HepG2 (cell line): Measurements from ENCODE around the gene ITIH2. TPM values are rescaled to one million over a fixed set of nuclear protein-coding genes. Genes with fewer than 3 reads are reported as not detected.

ENCODE experiments used
- ADNP ChIP-seq: sonication (generic); formaldehyde crosslinking; IDR thresholded peaks from 2 replicates; pipeline ENCODE4 v1.4.0; 2020; ENCODE audit warnings: missing genetic modification reagents
- DNMT3B ChIP-seq: conservative IDR thresholded peaks from 2 replicates; pipeline ENCODE4 v1.6.1; 2016; ENCODE audit warnings: missing biosample characterization, control low read depth
- FOXA3 ChIP-seq: IDR thresholded peaks from 2 replicates; pipeline ENCODE4 v1.6.1; 2016; ENCODE audit warnings: missing genetic modification reagents, missing compliant biosample characterization
- NCOA1 ChIP-seq: sonication (generic); formaldehyde crosslinking; IDR thresholded peaks from 2 replicates; pipeline ENCODE4 v1.9.0; 2021; ENCODE audit warnings: missing genetic modification reagents
- ONECUT2 ChIP-seq: sonication (generic); formaldehyde crosslinking; IDR thresholded peaks from 2 replicates; pipeline ENCODE4 v1.4.0; 2020; ENCODE audit warnings: missing genetic modification reagents
- SOX5 ChIP-seq: IDR thresholded peaks from 2 replicates; pipeline ENCODE4 v1.6.1; 2016; ENCODE audit warnings: borderline replicate concordance
- YEATS2 ChIP-seq: sonication (generic); formaldehyde crosslinking; IDR thresholded peaks from 2 replicates; pipeline ENCODE4 v1.4.0; 2020; ENCODE audit warnings: missing genetic modification reagents, borderline replicate concordance
- ZNF256 ChIP-seq: sonication (generic); formaldehyde crosslinking; conservative IDR thresholded peaks from 2 replicates; pipeline ENCODE4 v1.4.0; 2020; ENCODE audit warnings: missing genetic modification reagents
- ZNF556 ChIP-seq: sonication (generic); formaldehyde crosslinking; IDR thresholded peaks from 2 replicates; pipeline ENCODE4 v1.4.0; 2020; ENCODE audit warnings: mild to moderate bottlenecking, missing genetic modification reagents, borderline replicate concordance
- ZNF614 ChIP-seq: IDR thresholded peaks from 2 replicates; pipeline ENCODE4 v1.6.1; 2018; ENCODE audit warnings: missing biosample characterization, missing genetic modification reagents, inconsistent platforms, borderline replicate concordance
- ZNF883 ChIP-seq: sonication (generic); formaldehyde crosslinking; IDR thresholded peaks from 2 replicates; pipeline ENCODE4 v1.5.1; 2020; ENCODE audit warnings: mild to moderate bottlenecking, missing genetic modification reagents; ENCODE audit errors: not compliant biosample characterization
- polyA plus RNA-seq, 8 experiments: library from polyadenylated mRNA; depleted of rRNA in 3 of 8; stranded (reverse) in 7 of 8; unstranded in 1 of 8; fragments of >200 nt; fragmentation: Illumina TruSeq in 4 of 8; extraction: Trizol in 4 of 8; gene quantifications; 2 replicates each; pipeline versions ENCODE4 v1.2.1 to v1.2.3, GENCODE V29; 2011 to 2016; ENCODE audit warnings: low read depth in 4 of 8, missing spikeins in 1 of 8, mixed read lengths in 1 of 8; ENCODE audit not compliant: insufficient read depth in 1 of 8
- total RNA-seq, 5 experiments: library from RNA; depleted of rRNA; stranded (reverse); fragments of >200 nt; fragmentation: Illumina TruSeq; extraction: Trizol; gene quantifications; 2 replicates each; pipeline ENCODE4 v1.2.3, GENCODE V29; 2016; ENCODE audit warnings: low read depth in 1 of 5
- TF ChIP-seq, protein P1 (sequence below): IDR thresholded peaks from 2 replicates; pipeline ENCODE4 v1.6.1; 2016; ENCODE audit warnings: low read depth
- TF ChIP-seq, protein P2 (sequence below): IDR thresholded peaks from 2 replicates; pipeline ENCODE4 v1.6.1; 2012; ENCODE audit warnings: inconsistent platforms
- TF ChIP-seq, protein P3 (sequence below): sonication (generic); formaldehyde crosslinking; IDR thresholded peaks from 2 replicates; pipeline ENCODE4 v1.9.0; 2021; ENCODE audit warnings: missing genetic modification reagents, mild to moderate bottlenecking, borderline replicate concordance
- TF ChIP-seq, protein P4 (sequence below): sonication (generic); formaldehyde crosslinking; IDR thresholded peaks from 2 replicates; pipeline ENCODE4 v1.5.0; 2020; ENCODE audit warnings: mild to moderate bottlenecking, low read depth, missing genetic modification reagents, borderline replicate concordance
- TF ChIP-seq, protein P5 (sequence below): sonication (generic); formaldehyde crosslinking; IDR thresholded peaks from 2 replicates; pipeline ENCODE4 v1.5.0; 2020; ENCODE audit warnings: missing genetic modification reagents
- TF ChIP-seq, protein P6 (sequence below): sonication (generic); formaldehyde crosslinking; IDR thresholded peaks from 2 replicates; pipeline ENCODE4 v1.9.0; 2021; ENCODE audit warnings: missing genetic modification reagents, borderline replicate concordance
- TF ChIP-seq, protein P7 (sequence below): IDR thresholded peaks from 2 replicates; pipeline ENCODE4 v1.4.0; 2020; ENCODE audit warnings: mild to moderate bottlenecking, missing genetic modification reagents

Gene ITIH2
- total and polyA plus RNA-seq, 2 of the 13 experiments (the other 11 are each of a cell fraction or from before 2014, with no cell fraction given) = 1,197 to 1,427 TPM

DNA sequence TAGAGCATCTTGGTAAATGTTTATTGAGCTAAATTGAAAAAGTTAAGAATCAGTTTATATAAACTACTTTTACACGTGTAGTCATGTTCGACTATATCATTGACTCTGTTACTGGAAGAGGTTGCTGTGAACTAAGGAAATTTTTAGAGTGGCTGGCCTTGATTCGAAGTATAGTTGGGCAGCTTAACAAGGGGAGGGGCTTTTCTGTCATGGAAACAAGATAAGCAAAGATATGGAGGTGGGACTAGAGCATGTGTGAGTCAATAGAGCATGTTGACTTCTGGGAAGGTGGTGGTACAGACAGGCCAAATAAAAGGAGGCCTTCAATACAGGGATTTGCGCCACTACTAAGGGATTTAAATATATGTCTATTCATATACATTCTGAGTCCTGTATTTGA lies 92.5 kb downstream of the ITIH2 start (continued):
- TF ChIP-seq, protein P1, sequence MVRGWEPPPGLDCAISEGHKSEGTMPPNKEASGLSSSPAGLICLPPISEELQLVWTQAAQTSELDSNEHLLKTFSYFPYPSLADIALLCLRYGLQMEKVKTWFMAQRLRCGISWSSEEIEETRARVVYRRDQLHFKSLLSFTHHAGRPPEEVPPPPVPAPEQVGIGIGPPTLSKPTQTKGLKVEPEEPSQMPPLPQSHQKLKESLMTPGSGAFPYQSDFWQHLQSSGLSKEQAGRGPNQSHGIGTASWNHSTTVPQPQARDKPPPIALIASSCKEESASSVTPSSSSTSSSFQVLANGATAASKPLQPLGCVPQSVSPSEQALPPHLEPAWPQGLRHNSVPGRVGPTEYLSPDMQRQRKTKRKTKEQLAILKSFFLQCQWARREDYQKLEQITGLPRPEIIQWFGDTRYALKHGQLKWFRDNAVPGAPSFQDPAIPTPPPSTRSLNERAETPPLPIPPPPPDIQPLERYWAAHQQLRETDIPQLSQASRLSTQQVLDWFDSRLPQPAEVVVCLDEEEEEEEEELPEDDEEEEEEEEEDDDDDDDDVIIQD (CRISPR knock-in tag) = peak; percentile 77; the same call in 1 of the 2 replicates
- TF ChIP-seq, protein P2, sequence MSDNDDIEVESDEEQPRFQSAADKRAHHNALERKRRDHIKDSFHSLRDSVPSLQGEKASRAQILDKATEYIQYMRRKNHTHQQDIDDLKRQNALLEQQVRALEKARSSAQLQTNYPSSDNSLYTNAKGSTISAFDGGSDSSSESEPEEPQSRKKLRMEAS = peak; percentile 68
- no peak for TF ChIP-seq ONECUT2 (CRISPR knock-in tag)
- TF ChIP-seq YEATS2 (CRISPR knock-in tag) = peak; percentile 36; the same call in 1 of the 2 replicates
- TF ChIP-seq ZNF614 (CRISPR knock-in tag) = 0 out of 2 replicates have a peak, but pooled peaks have one; percentile 24
- TF ChIP-seq, protein P3, sequence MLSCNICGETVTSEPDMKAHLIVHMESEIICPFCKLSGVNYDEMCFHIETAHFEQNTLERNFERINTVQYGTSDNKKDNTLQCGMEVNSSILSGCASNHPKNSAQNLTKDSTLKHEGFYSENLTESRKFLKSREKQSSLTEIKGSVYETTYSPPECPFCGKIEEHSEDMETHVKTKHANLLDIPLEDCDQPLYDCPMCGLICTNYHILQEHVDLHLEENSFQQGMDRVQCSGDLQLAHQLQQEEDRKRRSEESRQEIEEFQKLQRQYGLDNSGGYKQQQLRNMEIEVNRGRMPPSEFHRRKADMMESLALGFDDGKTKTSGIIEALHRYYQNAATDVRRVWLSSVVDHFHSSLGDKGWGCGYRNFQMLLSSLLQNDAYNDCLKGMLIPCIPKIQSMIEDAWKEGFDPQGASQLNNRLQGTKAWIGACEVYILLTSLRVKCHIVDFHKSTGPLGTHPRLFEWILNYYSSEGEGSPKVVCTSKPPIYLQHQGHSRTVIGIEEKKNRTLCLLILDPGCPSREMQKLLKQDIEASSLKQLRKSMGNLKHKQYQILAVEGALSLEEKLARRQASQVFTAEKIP (CRISPR knock-in tag) = no peak
- peak; percentile 92 for TF ChIP-seq FOXA3 (CRISPR knock-in tag)
- TF ChIP-seq, protein P4, sequence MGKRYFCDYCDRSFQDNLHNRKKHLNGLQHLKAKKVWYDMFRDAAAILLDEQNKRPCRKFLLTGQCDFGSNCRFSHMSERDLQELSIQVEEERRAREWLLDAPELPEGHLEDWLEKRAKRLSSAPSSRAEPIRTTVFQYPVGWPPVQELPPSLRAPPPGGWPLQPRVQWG = no peak
- TF ChIP-seq, protein P5, sequence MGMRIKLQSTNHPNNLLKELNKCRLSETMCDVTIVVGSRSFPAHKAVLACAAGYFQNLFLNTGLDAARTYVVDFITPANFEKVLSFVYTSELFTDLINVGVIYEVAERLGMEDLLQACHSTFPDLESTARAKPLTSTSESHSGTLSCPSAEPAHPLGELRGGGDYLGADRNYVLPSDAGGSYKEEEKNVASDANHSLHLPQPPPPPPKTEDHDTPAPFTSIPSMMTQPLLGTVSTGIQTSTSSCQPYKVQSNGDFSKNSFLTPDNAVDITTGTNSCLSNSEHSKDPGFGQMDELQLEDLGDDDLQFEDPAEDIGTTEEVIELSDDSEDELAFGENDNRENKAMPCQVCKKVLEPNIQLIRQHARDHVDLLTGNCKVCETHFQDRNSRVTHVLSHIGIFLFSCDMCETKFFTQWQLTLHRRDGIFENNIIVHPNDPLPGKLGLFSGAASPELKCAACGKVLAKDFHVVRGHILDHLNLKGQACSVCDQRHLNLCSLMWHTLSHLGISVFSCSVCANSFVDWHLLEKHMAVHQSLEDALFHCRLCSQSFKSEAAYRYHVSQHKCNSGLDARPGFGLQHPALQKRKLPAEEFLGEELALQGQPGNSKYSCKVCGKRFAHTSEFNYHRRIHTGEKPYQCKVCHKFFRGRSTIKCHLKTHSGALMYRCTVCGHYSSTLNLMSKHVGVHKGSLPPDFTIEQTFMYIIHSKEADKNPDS = no peak
- TF ChIP-seq, protein P6, sequence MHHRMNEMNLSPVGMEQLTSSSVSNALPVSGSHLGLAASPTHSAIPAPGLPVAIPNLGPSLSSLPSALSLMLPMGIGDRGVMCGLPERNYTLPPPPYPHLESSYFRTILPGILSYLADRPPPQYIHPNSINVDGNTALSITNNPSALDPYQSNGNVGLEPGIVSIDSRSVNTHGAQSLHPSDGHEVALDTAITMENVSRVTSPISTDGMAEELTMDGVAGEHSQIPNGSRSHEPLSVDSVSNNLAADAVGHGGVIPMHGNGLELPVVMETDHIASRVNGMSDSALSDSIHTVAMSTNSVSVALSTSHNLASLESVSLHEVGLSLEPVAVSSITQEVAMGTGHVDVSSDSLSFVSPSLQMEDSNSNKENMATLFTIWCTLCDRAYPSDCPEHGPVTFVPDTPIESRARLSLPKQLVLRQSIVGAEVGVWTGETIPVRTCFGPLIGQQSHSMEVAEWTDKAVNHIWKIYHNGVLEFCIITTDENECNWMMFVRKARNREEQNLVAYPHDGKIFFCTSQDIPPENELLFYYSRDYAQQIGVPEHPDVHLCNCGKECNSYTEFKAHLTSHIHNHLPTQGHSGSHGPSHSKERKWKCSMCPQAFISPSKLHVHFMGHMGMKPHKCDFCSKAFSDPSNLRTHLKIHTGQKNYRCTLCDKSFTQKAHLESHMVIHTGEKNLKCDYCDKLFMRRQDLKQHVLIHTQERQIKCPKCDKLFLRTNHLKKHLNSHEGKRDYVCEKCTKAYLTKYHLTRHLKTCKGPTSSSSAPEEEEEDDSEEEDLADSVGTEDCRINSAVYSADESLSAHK (CRISPR knock-in tag) = no peak
- TF ChIP-seq DNMT3B = no peak
- no peak for TF ChIP-seq ZNF883 (CRISPR knock-in tag)
- TF ChIP-seq ZNF256 (CRISPR knock-in tag) = no peak
- TF ChIP-seq, protein P7, sequence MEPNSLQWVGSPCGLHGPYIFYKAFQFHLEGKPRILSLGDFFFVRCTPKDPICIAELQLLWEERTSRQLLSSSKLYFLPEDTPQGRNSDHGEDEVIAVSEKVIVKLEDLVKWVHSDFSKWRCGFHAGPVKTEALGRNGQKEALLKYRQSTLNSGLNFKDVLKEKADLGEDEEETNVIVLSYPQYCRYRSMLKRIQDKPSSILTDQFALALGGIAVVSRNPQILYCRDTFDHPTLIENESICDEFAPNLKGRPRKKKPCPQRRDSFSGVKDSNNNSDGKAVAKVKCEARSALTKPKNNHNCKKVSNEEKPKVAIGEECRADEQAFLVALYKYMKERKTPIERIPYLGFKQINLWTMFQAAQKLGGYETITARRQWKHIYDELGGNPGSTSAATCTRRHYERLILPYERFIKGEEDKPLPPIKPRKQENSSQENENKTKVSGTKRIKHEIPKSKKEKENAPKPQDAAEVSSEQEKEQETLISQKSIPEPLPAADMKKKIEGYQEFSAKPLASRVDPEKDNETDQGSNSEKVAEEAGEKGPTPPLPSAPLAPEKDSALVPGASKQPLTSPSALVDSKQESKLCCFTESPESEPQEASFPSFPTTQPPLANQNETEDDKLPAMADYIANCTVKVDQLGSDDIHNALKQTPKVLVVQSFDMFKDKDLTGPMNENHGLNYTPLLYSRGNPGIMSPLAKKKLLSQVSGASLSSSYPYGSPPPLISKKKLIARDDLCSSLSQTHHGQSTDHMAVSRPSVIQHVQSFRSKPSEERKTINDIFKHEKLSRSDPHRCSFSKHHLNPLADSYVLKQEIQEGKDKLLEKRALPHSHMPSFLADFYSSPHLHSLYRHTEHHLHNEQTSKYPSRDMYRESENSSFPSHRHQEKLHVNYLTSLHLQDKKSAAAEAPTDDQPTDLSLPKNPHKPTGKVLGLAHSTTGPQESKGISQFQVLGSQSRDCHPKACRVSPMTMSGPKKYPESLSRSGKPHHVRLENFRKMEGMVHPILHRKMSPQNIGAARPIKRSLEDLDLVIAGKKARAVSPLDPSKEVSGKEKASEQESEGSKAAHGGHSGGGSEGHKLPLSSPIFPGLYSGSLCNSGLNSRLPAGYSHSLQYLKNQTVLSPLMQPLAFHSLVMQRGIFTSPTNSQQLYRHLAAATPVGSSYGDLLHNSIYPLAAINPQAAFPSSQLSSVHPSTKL (CRISPR knock-in tag) = peak; percentile 82
- peak; percentile 48; the same call in 1 of the 2 replicates for TF ChIP-seq SOX5
- no peak for TF ChIP-seq NCOA1 (CRISPR knock-in tag)
- no peak for TF ChIP-seq ADNP (CRISPR knock-in tag)
- no peak for TF ChIP-seq ZNF556 (CRISPR knock-in tag)
